CD14-positive monocyte (primary cell): ENCODE measurements around the gene FIGLA. TPM values are rescaled to one million over a fixed set of nuclear protein-coding genes. Genes with fewer than 3 reads are reported as not detected.

ENCODE experiments used
- DNase-seq, 3 donors: peaks; one replicate each; pipeline ENCODE4 v3.0.0-alpha.2; 2011 to 2022
- H2AFZ ChIP-seq: 2 replicates; pipeline ENCODE4 v1.6.0; 2012; ENCODE audit warnings: mild to moderate bottlenecking, low read depth, low read length, inconsistent platforms; ENCODE audit not compliant: insufficient read depth, poor library complexity, severe bottlenecking
- H3K27ac ChIP-seq, 2 donors: 1 replicate in 1 of 2; 2 replicates in 1 of 2; pipeline ENCODE4 v1.5.1; 2012 to 2013; ENCODE audit warnings: low read length in 2 of 2, control low read depth in 1 of 2, inconsistent platforms in 1 of 2, low read depth in 1 of 2, mild to moderate bottlenecking in 1 of 2
- H3K27me3 ChIP-seq, 2 donors: one replicate each; pipeline versions ENCODE4 v1.6.0 to v1.6.1; 2011 to 2013; ENCODE audit warnings: low read length in 2 of 2; ENCODE audit not compliant: control insufficient read depth in 2 of 2, insufficient read depth in 2 of 2
- H3K36me3 ChIP-seq, 2 donors: replicated peaks in 1 of 2; 1 replicate in 1 of 2; 2 replicates in 1 of 2; pipeline versions ENCODE4 v1.5.1 to v1.6.1; 2012 to 2013; ENCODE audit warnings: low read length in 2 of 2, control low read depth in 1 of 2, inconsistent platforms in 1 of 2, mild to moderate bottlenecking in 1 of 2; ENCODE audit not compliant: insufficient read depth in 2 of 2, control insufficient read depth in 1 of 2
- H3K4me1 ChIP-seq, 2 donors: 1 replicate in 1 of 2; 2 replicates in 1 of 2; pipeline versions ENCODE4 v1.5.1 to v1.6.1; 2012 to 2013; ENCODE audit warnings: low read length in 2 of 2, control low read depth in 1 of 2, inconsistent platforms in 1 of 2, mild to moderate bottlenecking in 1 of 2, moderate library complexity in 1 of 2; ENCODE audit not compliant: insufficient read depth in 2 of 2, control insufficient read depth in 1 of 2
- H3K4me2 ChIP-seq: replicated peaks from 2 replicates; pipeline ENCODE3; 2012; ENCODE audit warnings: low read length, moderate library complexity, mild to moderate bottlenecking; ENCODE audit not compliant: poor library complexity, severe bottlenecking; ENCODE audit errors: extremely low read depth
- H3K4me3 ChIP-seq, 3 experiments: fragments of 200-600 bp in 1 of 3; sonication (generic) in 1 of 3; replicated peaks in 1 of 3; 1 replicate in 2 of 3; 2 replicates in 1 of 3; pipeline ENCODE4 v1.5.1; 2011 to 2013; ENCODE audit warnings: low read length in 3 of 3, mild to moderate bottlenecking in 3 of 3, control low read depth in 2 of 3, low read depth in 2 of 3, inconsistent platforms in 1 of 3, moderate library complexity in 1 of 3
- H3K79me2 ChIP-seq: 2 replicates; pipeline ENCODE4 v1.6.0; 2012; ENCODE audit warnings: mild to moderate bottlenecking, control low read depth, inconsistent platforms, low read length, moderate library complexity; ENCODE audit not compliant: insufficient read depth
- H3K9ac ChIP-seq: 2 replicates; pipeline ENCODE4 v1.6.0; 2017; ENCODE audit warnings: low read length, mild to moderate bottlenecking; ENCODE audit not compliant: insufficient read depth, poor library complexity, severe bottlenecking
- H3K9me3 ChIP-seq, 2 donors: replicated peaks in 1 of 2; 1 replicate in 1 of 2; 2 replicates in 1 of 2; pipeline versions ENCODE4 v1.5.1 to v1.6.1; 2012 to 2013; ENCODE audit warnings: low read length in 2 of 2, control low read depth in 1 of 2; ENCODE audit not compliant: control insufficient read depth in 1 of 2, insufficient read depth in 1 of 2
- H4K20me1 ChIP-seq: 2 replicates; pipeline ENCODE4 v1.6.0; 2012; ENCODE audit warnings: mild to moderate bottlenecking, low read length, control low read depth, moderate library complexity; ENCODE audit not compliant: insufficient read depth
- H3K27ac Mint-ChIP-seq, 7 donors: one replicate each; pipeline ENCODE4 v1.8.0; 2020; ENCODE audit warnings: mild to moderate bottlenecking in 7 of 7, mixed read lengths in 7 of 7, moderate library complexity in 6 of 7, inconsistent platforms in 2 of 7
- H3K27me3 Mint-ChIP-seq, 3 donors: one replicate each; pipeline ENCODE4 v1.8.0; 2021 to 2022; ENCODE audit warnings: low read depth in 3 of 3, mild to moderate bottlenecking in 3 of 3, mixed read lengths in 3 of 3, moderate library complexity in 3 of 3, inconsistent platforms in 1 of 3
- H3K36me3 Mint-ChIP-seq, 2 donors: one replicate each; pipeline ENCODE4 v1.8.0; 2020; ENCODE audit warnings: mixed read lengths in 2 of 2, inconsistent platforms in 1 of 2, mild to moderate bottlenecking in 1 of 2
- H3K4me1 Mint-ChIP-seq: one replicate; pipeline ENCODE4 v1.8.0; 2020; ENCODE audit warnings: mild to moderate bottlenecking, mixed read lengths
- H3K4me3 Mint-ChIP-seq, 2 donors: one replicate each; pipeline ENCODE4 v1.8.0; 2020; ENCODE audit warnings: mild to moderate bottlenecking in 2 of 2, mixed read lengths in 2 of 2, moderate library complexity in 1 of 2
- H3K9me3 Mint-ChIP-seq, 7 donors: one replicate each; pipeline ENCODE4 v1.8.0; 2020 to 2022; ENCODE audit warnings: mixed read lengths in 7 of 7, mild to moderate bottlenecking in 6 of 7, moderate library complexity in 6 of 7, inconsistent platforms in 2 of 7
- WGBS: methylation state at CpG from one replicate; pipeline ENCODE4 v1.1.5; 2013; ENCODE audit warnings: missing lambda C conversion rate; ENCODE audit not compliant: insufficient coverage; 5-methylcytosine and 5-hydroxymethylcytosine counted together
- intact Hi-C, 2 donors: fragments of 100-400 bp; cut with micrococcal nuclease; formaldehyde crosslinking; loops; one replicate each; pipeline versions ENCODE4 v1.15.0 to v1.15.1; 2023
- polyA plus RNA-seq, 3 donors: library from polyadenylated mRNA; depleted of rRNA in 1 of 3; unstranded in 2 of 3; stranded (reverse) in 1 of 3; fragments of 300-500 nt in 2 of 3; fragments of >200 nt in 1 of 3; fragmentation: Illumina TruSeq in 2 of 3; gene quantifications; 1 replicate in 2 of 3; 2 replicates in 1 of 3; pipeline ENCODE4 v1.2.3, GENCODE V29; 2012 to 2021
- TF ChIP-seq, protein P1 (sequence below): fragments of 200-600 bp; IDR thresholded peaks from one replicate; pipeline ENCODE4 v1.8.0; 2022; ENCODE audit warnings: antibody characterized with exemption, mild to moderate bottlenecking

FIGLA gene
- polyA plus RNA-seq, 3 donors, result 0.13 TPM; not detected in 2

DNA sequence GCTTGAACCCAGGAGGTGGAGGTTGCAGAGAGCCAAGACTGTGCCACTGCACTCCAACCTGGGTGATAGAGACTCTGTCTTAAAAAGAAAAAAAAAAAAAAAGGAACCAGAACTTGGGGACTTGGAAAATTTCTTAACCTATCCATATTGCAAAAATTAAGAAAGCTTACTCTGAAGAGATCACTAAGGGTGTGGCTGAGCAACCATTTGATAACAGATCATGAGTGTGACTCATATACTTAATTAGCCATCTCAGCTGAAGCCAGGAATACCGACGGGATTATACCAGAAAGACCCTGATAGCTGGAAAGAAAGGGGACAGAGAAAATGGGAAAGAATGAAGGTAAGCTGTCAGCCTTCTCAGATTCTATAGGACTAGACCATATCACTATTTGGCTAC, 15.3 kb downstream of the FIGLA start:
- Mint-ChIP-seq H3K27ac (no peak overlapping the region), H3K27me3 (peaks cover 15 to 28% (median 18%) of the 10 kb centered on the region in 3 donors), H3K36me3 (no peaks in the 10 kb centered on the region), H3K9me3 (peaks cover 0 to 7% (median 2%) of the 10 kb centered on the region in 7 donors), H3K4me3 (peak overlapping the region in 1 of 2 donors; percentile 48), H3K4me1 (peaks cover 11% of the 10 kb centered on the region)
- intact Hi-C loops, result no loop called here
- H3K4me1 ChIP-seq, result peaks cover 10 to 12% of the 10 kb centered on the region in 2 donors
- no peak for DNase-seq
- TF ChIP-seq, protein P1, sequence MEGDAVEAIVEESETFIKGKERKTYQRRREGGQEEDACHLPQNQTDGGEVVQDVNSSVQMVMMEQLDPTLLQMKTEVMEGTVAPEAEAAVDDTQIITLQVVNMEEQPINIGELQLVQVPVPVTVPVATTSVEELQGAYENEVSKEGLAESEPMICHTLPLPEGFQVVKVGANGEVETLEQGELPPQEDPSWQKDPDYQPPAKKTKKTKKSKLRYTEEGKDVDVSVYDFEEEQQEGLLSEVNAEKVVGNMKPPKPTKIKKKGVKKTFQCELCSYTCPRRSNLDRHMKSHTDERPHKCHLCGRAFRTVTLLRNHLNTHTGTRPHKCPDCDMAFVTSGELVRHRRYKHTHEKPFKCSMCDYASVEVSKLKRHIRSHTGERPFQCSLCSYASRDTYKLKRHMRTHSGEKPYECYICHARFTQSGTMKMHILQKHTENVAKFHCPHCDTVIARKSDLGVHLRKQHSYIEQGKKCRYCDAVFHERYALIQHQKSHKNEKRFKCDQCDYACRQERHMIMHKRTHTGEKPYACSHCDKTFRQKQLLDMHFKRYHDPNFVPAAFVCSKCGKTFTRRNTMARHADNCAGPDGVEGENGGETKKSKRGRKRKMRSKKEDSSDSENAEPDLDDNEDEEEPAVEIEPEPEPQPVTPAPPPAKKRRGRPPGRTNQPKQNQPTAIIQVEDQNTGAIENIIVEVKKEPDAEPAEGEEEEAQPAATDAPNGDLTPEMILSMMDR, result no peak
- no peaks in the 10 kb centered on the region for H3K9me3 ChIP-seq
- H4K20me1 ChIP-seq, result no peaks in the 10 kb centered on the region
- no peak overlapping the region for H2AFZ ChIP-seq
- H3K79me2 ChIP-seq, result no peaks in the 10 kb centered on the region
- no peak overlapping the region for H3K4me3 ChIP-seq
- H3K9ac ChIP-seq, result no peak overlapping the region
- H3K27ac ChIP-seq, result no peak overlapping the region
- H3K36me3 ChIP-seq, result no peaks in the 10 kb centered on the region
- H3K4me2 ChIP-seq, result no peak overlapping the region
- no CpG with 5 or more reads among the region's 2 CpGs for WGBS
- H3K27me3 ChIP-seq, result peaks cover 7 to 25% of the 10 kb centered on the region in 2 donors

- Mint-ChIP-seq H3K27me3 (peaks cover 27 to 43% (median 36%) of the 10 kb centered on the region in 3 donors), H3K9me3 (peaks cover 3 to 22% (median 9%) of the 10 kb centered on the region in 7 donors), H3K4me1 (peaks cover 16% of the 10 kb centered on the region), H3K36me3 (peaks cover 2 to 3% of the 10 kb centered on the region in 2 donors), H3K4me3 (no peak overlapping the region), H3K27ac (no peak overlapping the region)
- Histone ChIP-seq H3K4me1 (peaks cover 14 to 15% of the 10 kb centered on the region in 2 donors), H3K9ac (no peak overlapping the region), H3K4me3 (no peak overlapping the region), H3K27me3 (peaks cover 27 to 39% of the 10 kb centered on the region in 2 donors), H3K36me3 (no peaks in the 10 kb centered on the region), H3K4me2 (no peak overlapping the region), H2AFZ (no peak overlapping the region), H4K20me1 (no peaks in the 10 kb centered on the region), H3K79me2 (no peaks in the 10 kb centered on the region), H3K27ac (no peak overlapping the region), H3K9me3 (no peaks in the 10 kb centered on the region)
- TF ChIP-seq, protein P1, result no peak
- 50% methylated on average over 2 of the region's 2 CpGs for WGBS
- no peak for DNase-seq
- intact Hi-C loops, result no loop called here
Observed at GRCh38 chr2:70772486-70773155, 17.8 kb downstream of the FIGLA start.
